ENCODE data around the gene HBG1.

The HBG1 gene

GRCh38 chr11:5239046-5239445, 10.6 kb downstream of the HBG1 start:
- TF ChIP-seq CTCF (IDR thresholded peaks at IDR 0.05; ENCODE audit: insufficient read depth, low read depth, low read length, missing control alignments), result no peak
- H3K4me3 ChIP-seq (ENCODE audit: low read length), result no peak overlapping the region
- peak; percentile 30 for DNase-seq (ENCODE audit: low read depth)

- DNase-seq (ENCODE audit: low read depth), result no peak
- no peak for TF ChIP-seq CTCF (IDR thresholded peaks at IDR 0.05; ENCODE audit: insufficient read depth, low read depth, low read length, missing control alignments)
Measured at GRCh38 chr11:5238486-5238885, 11.2 kb downstream of the HBG1 start.

GRCh38 chr11:5237420-5237819, 12.2 kb downstream of the HBG1 start:
- no peak overlapping the region for H3K4me3 ChIP-seq (ENCODE audit: low read length)
- DNase-seq (ENCODE audit: low read depth), result no peak
- TF ChIP-seq CTCF (IDR thresholded peaks at IDR 0.05; ENCODE audit: insufficient read depth, low read depth, low read length, missing control alignments), result no peak

More at GRCh38 chr11:5238486-5238885, 11.2 kb downstream of the HBG1 start:
- H3K4me3 ChIP-seq (ENCODE audit: low read length), result no peak overlapping the region

- DNase-seq (ENCODE audit: low read depth), result no peak
- H3K4me3 ChIP-seq (ENCODE audit: low read length), result no peak overlapping the region
- TF ChIP-seq CTCF (IDR thresholded peaks at IDR 0.05; ENCODE audit: insufficient read depth, low read depth, low read length, missing control alignments), result no peak
Measured at GRCh38 chr11:5235364-5236095, 14.1 kb downstream of the HBG1 start.

GRCh38 chr11:5234381-5234834, 15.2 kb downstream of the HBG1 start, which contains the start of gene HBD:
Gene HBD (minus strand): TSS chr11:5234483. CDS start chr11:5234433, 50 bp downstream.
- no peak for DNase-seq (ENCODE audit: low read depth)
- H3K4me3 ChIP-seq (ENCODE audit: low read length), result no peak within 1 kb of the TSS
- no peak for TF ChIP-seq CTCF (IDR thresholded peaks at IDR 0.05; ENCODE audit: insufficient read depth, low read depth, low read length, missing control alignments)

GRCh38 chr11:5233307-5233706, 16.4 kb downstream of the HBG1 start:
- H3K4me3 ChIP-seq (ENCODE audit: low read length), result no peak overlapping the region
- no peak for TF ChIP-seq CTCF (IDR thresholded peaks at IDR 0.05; ENCODE audit: insufficient read depth, low read depth, low read length, missing control alignments)

GRCh38 chr11:5232821-5233220, 16.8 kb downstream of the HBG1 start:
- no peak overlapping the region for H3K4me3 ChIP-seq (ENCODE audit: low read length)
- DNase-seq (ENCODE audit: low read depth), result no peak
- TF ChIP-seq CTCF (IDR thresholded peaks at IDR 0.05; ENCODE audit: insufficient read depth, low read depth, low read length, missing control alignments), result no peak

More at GRCh38 chr11:5233307-5233706, 16.4 kb downstream of the HBG1 start:
- no peak for DNase-seq (ENCODE audit: low read depth)
